IPS-18c (cell line): ENCODE data around the gene PAIP1.

Source experiments
- H3K4me3 ChIP-seq: 2 replicates; pipeline ENCODE4 v1.7.0; 2013; ENCODE audit warnings: low read depth, mild to moderate bottlenecking, low read length, moderate library complexity; ENCODE audit not compliant: insufficient read depth
- H3K9me3 ChIP-seq: one replicate; pipeline ENCODE4 v1.6.1; 2013; ENCODE audit warnings: mild to moderate bottlenecking, low read length, moderate library complexity; ENCODE audit not compliant: control insufficient read depth, insufficient read depth

PAIP1 gene

DNA sequence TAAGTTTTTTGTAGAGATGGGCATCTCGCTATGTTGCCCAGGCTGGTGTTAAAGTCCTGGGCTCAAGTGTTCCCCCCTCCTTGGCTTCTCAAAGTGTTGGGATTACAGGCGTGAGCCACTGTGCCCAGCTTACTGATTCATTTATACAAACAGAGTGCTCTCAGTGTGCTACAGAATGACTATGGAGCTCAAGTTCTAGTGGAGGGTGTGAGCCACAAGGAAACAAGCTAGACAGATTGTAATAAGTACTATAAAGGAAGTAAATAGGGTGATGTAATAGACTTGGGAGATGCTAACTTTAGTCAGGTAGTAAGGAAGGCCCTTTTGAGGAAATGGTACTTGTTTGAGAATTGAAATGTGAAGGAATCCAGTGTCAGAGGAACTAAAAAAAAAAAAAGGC lies 71.5 kb downstream of the PAIP1 start:
- no peaks in the 10 kb centered on the region for H3K9me3 ChIP-seq
- no peak overlapping the region for H3K4me3 ChIP-seq

DNA sequence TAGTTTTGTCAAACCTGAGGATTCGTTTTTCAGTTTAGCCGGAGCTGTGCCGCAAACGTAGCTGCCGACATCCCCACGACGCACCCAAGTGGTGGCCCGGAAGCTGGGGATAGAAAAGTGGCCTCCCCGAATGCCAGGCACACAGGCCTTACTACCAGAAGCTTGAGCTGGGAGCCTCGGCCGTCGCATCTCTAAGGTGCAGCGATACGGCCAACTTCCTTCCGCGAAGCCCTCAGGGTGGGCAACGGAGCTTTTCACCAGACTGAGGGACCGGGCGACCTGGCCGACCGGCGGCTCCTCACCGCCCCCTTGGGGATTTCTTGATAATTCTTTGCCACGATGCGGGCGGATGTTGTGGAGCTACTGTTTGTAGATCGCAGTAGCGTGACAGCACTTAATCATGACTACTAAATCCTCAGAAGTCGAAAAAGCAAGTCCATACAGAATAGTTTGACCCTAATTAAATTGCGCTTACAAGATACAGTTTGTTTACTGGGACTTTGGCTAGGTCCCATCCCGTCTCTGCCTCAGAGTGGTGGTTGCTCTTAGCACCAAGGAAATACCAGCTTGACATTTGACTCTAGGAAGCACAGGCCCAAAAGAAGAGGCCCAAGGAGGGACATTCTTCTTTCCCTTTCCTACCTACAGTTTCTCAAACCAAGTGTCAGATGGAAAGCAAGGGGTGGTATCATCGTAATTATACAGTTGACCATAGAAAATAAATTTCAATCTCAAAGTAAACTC lies 72.6 kb downstream of the PAIP1 start:
- H3K4me3 ChIP-seq: peak overlapping the region; percentile 95

DNA sequence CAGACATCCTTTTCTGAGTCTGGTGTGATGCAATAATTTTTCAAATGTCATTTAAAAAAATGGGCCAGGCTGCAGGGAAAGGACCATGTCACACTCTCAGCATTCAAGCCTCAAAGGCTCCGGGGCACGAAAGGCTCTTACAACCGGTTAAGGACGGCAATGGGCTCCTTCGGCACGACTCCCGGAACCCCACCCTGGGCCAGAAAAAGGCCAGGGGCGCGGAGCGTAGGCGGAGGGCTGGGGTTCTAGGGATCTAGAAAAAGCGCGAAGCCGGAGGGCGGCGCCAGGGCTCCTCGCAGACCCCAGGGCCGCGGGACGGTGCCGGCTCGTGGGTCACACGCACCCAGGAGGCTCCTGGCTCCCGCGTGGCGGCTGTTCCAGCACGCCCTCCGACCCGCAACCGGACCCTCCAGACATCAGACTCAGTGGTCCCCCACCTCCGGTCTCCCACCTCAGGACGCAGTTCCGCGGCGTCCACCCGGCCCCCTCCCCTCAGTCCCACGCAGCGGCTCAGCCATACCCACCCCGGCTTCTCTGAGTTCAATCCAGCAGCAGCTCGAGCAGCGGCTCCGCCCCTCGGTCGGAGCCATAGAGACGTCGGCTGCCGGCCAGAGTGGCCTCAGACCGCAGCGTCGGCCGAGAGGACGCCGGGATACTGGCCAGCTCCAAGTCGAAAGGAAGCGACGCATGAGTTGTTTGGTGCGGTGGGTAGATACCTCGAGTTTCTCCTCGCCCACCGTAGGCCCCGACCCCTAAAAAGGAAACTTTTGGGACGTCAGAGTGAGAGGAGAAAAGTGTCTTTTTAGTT lies 73.4 kb downstream of the PAIP1 start, which contains the start of gene TMEM267:
Gene TMEM267, minus strand, starts transcription at position 568 of the 808 bp plus-strand sequence. CDS start 29,896 bp downstream, outside the sequence.
- H3K9me3 ChIP-seq: no peaks in the 10 kb centered on the region

More for the DNA sequence above, 72.6 kb downstream of the PAIP1 start:
- no peaks in the 10 kb centered on the region for H3K9me3 ChIP-seq

DNA sequence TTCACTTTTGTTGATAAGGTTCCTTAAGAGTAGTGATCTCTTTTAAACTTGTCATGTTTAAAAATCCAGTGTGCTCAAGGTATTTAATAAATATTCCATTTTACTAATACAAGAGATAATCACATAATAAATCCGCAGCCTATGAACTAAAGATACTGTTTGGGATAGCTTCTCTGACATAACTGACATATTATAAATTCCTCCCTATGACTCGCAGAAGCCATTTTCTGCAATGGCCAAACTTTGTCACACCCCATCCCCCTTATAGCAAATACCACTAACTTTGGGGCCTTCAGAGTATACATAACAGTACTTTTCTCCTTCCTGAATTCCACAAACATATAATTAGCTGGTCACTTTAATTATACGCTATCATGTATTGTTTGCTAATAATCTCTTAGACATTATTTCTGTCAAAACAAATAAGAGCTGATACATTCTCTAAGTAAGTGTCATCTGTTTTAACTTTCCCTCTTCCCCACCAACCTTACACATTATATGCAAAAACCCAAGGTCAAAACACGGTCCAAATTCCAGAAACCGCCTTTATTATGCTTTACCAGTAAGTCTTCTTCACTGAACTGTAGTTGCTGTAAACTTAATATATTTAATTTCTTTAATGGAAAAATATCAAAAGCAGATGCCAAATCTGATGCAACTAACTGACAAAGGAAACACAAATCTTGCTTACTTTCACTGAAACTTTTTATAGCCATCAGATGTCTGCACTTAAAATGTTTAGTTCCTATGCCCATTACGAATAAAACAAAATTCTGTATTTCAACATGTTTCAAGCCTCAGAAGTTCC lies 74.2 kb downstream of the PAIP1 start:
- Histone ChIP-seq H3K4me3 (peak overlapping the region; percentile 95), H3K9me3 (no peaks in the 10 kb centered on the region)

More for the DNA sequence above, 73.4 kb downstream of the PAIP1 start, which contains the start of gene TMEM267:
- H3K4me3 ChIP-seq: peak within 1 kb of the TSS; percentile 95
